NCI-H1105 treated with DMSO at 0.1 percent for 48 hours (cell line): ENCODE data around the gene SLC44A4.
"Not testable (repeated sequence)": the region's sequence is repeated elsewhere in the genome, so short reads cannot be mapped to it uniquely, and the experiment has no call there.

Source experiments
- DNase-seq: peaks from one replicate; lab custom pipeline; 2025; lab: John Stamatoyannopoulos, UW

Gene SLC44A4

DNA sequence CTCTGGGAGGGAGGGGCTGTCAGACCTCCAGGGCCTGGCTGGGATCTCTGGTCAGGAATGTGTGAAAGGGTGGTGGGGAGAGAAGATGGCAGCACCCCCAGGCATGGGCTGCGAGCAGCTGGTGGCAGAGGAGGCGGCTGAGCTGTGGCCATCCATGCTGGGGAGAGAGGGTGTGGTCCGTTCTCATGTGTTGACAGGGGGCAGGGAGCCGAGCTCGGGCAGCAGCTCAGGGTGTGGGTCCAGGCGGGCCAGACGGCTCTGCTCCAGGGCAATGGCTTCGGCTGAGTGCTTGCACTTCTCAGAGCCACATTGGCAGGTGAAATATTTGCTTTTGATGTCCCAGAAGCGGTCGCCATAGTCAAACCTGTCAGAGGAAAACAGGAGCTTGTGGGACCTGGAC, 1.1 kb upstream of the SLC44A4 start:
- DNase-seq = no peak

DNA sequence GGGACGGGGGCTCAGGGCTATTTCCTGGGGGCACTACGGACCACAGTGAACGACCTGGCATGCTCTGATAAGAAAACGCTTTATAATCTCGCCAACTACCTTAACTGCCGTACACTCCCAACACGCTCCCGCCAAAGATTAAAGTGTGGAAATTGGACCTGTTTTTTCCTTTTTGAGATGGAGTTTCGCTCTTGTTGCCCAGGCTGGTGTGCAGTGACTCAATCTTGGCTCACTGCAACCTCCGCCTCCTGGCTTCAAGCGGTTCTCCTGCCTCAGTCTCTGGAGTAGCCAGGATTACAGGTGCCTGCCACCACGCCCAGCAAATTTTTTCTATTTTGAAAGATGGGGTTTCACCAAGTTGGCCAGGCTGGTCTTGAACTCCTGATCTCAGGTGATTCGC, 346 bp upstream of the SLC44A4 start:
- DNase-seq = no peak

DNA sequence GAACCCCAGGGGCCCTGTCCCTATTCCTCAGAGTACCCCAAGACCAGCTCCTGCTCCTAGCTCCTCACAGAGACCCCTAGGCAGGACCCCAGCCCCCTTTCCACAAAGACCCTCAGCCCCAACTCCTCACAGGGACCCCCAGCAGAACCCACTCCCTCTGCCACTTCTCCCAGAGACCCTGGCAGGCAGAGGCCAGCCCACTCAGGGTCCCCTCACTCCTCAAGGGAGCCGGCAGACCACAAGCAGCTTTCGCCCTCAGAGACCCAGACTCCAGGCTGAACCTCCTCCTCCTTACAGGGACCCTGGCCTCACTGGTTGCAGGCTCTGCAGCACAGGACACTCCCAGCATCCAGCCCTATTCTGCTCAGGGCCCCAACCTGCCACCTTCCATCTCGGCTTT, 575 bp downstream of the SLC44A4 start:
- DNase-seq = no peak

DNA sequence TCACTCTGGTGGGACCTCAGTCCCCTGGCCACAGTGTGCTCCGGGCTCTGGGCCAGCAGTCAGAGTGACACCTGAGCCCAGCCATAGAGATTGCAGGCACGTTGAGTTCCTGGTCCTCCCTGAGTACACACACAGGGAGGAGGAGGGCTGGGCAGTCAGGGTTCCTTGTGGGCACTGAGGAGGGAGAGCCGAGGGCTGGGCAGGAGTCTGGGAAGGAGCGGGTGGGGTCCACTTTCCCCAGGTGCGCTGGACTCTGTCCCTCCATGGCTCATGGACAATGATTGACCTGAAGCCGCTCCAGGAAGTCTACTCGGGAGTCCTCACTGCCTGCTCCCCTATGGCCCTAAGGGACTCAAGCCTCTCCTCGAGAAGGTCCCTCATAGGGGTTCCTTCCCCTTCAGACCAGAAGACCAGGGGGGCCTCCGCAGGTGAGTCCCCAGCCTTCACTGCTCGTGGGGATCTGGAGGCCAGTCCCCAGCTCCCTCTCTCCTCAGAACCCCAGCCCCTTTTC, 1.1 kb downstream of the SLC44A4 start:
- no peak for DNase-seq

DNA sequence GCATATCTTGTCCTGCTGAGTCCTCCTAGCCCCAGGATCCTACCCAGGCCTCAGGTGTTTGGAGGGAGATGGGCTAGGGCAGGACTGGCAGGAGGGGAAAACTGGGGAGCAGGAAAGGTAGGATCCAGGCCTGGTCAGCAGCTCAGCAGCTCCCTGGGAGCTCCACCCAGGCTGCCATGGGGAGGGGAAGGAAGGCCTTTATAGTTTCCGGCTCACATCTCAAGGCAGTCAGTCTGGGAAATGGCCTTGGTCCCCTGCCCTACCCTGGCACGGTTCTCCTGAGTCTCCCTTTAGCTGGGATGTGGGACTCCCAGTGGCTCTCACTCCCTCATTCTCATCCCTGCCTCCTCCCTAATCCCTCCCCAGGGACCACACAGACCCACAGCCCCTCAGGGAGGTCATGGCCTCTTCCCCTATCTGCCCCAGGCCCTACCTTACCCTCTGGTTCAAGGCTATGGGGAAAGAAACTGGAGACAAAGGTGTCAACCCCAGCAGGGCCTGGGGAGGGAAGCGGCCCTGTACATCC, 1.6 kb downstream of the SLC44A4 start:
- DNase-seq = no peak

DNA sequence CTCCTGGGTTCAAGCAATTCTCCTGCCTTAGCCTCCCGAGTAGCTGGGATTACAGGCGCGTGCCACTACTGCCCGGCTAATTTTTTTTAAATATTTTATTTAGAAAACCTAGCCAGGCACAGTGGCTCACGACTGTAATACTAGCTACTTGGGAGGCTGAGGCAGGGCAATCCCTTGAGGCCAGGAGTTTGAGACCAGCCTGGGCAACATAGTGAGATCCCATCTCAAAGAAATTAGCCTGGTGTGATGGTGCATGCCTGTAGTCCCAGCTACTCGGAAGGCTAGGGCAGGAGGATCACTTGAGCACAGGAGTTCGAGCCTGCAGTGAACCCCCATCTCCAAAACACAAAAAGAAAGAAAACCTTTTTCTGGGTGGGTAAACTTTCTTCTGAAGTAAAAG, 2.4 kb downstream of the SLC44A4 start:
- no peak for DNase-seq

DNA sequence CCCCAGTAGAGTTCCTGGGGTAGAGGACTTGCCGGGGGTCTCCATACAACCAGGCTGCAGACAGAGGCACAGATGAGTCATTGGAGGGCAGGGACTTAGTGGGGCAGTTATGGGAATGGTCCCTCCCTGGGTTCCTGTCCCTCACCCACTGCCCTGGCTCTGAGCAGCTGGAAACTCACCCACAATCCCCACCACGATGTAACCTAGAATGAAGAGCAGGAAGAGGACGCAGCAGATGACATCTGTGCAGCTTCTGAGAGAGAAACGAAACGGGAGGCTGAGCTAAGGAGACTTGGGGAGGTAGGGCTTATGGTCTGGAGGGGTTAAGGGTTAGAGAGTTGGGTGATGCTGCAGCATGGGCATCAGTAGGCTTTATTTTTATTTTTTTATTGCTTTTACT, 2.9 kb downstream of the SLC44A4 start:
- no peak for DNase-seq

DNA sequence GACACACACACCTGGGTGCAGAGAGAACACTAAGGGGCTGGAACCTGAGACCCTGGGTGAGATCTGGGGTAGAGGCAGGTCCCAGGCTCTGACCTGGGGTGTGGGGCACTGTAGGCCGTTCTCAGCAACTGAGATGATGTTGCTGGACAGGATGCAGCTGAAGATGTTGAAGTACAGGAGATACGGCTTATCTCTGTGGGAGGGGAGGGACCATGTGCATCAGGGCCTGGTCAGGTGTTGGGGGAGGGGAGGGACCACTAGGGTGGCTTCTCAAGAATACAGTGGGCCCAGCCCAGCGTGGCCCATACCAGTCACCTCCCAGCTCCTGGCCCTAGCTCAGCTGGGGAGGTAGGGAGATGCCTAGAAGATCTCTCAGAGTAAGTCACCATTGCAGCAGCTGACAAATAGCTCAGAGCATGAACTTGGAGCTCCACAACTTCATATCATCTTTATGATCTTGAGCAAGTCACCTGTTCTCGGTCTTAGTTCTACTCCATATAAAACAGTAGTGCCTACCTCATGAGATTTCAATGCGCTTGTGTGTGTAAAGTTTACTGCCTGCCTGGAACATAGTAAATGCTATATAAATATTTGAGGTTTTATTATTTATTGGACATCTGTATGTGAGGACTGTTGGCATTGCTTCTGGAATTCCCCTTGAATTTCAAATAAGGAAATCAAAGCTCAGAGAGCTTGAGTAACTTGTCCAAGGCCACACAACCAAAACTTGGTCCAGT, 3.8 kb downstream of the SLC44A4 start:
- no peak for DNase-seq

DNA sequence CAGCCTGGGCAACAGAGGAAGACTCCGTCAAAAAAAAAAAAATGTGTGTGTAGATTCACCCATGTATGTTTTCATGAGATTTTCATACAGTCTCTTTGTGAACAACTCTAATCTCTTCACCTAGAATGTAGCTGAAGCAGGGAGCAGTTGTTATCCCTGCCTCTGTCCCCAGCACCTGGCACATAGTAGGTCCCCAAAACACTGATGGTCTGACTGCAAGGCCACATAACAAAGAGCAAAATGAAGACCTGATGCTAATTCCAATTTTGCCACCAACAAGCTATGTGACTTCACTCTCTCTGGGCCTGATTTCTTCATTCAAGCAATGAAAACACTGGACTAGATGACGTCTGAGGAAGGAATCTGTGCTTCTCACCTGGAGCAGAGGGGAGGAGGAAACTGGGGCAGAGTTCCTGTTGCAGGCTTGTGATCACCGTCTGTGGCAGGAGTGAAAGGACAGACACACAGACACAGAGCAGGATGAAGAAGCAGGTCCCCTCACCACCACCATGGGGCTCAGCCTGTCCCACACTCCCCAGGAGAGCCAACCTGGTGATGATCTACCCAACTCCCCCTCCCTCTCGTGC, 4.6 kb downstream of the SLC44A4 start:
- DNase-seq = no peak

DNA sequence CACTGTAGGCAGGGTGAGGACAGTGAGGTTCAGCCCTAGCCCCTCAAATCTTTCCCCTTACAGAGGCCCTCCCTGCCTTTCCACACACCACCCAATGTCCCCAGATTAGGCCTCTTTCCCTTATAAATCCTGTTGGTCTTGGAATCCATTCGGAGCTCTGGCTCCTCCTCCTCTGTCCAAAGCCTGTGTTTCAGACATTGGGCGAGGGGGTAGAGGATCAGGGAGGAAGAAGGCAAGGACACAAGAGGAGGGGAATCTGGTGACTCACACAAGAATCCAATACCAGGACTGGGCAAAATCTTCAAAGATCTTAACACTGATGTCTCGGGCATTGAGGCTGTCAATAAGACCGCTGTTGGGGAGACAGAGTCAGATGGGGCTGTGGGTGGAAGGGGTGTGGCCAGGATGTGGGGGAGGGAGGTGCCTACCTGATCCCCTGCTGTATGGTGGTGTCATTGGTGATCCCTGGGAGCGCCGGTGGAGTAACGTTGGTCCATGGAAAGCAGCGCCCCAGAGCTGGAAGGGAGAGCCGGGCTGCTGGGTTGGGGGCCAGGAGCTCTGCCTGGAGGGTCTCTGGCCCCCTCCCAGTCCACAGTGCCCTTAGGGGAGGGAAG, 7.6 kb downstream of the SLC44A4 start:
- DNase-seq = no peak

DNA sequence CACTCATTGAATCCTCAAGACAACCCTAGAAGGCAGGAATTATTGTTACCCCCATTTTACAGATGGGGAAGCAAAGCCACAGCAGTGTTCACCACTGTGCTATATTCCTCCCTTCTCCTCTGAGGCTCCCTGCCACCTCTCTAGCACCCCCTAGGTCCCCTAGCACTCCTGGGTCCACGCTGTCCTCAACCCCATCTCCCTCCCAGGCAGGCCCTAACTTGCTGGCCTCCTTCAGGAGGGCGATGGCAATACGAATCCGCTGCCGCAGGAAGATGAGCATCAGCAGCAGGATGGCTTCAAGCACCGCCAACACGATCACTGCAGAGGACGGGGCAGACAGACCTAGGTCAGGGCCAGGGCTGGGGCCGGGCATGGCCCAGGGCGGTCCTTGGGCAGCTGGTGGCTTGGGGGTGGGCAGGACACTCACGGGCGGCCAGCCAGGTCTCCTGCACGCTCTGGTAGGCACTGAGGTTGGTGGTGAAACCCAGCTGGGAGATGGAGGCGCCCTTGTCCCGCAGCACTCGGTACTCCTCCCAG, 8.3 kb downstream of the SLC44A4 start:
- no peak for DNase-seq

DNA sequence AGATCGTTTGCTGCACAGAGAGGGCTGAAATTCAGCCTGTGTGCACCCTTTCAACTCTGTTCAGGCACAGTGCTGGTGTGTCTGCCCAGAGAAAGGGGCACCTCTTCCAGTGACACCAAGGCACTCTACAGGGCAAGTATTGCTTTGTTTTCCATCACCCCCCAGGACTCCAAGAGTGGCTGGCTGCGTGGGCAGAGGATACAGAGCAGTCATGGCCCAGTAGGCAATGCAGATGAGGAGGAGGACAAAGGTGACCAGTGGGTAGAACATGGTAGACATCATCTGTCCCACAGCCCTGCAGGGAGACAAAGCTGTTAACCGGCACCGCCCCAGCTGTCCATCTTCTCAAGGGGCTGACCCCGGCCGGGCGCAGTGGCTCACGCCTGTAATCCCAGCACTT, 9.5 kb downstream of the SLC44A4 start:
- DNase-seq = no peak

DNA sequence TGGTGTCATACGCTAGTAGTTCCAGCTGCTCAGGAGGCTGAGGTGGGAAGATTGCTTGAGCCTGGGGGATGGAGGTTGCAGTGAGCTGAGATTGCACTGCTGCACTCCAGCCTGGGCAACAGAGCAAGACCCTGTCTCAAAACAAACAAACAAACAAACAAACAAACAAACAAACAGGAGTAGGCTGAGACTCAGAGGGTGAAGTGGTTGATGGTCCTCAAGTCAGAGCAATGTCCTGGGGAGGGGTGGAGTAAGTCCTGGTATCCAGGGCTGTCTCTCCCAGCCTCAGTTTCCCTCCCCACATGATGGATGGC, 10.2 kb downstream of the SLC44A4 start:
- DNase-seq = not testable (repeated sequence)

DNA sequence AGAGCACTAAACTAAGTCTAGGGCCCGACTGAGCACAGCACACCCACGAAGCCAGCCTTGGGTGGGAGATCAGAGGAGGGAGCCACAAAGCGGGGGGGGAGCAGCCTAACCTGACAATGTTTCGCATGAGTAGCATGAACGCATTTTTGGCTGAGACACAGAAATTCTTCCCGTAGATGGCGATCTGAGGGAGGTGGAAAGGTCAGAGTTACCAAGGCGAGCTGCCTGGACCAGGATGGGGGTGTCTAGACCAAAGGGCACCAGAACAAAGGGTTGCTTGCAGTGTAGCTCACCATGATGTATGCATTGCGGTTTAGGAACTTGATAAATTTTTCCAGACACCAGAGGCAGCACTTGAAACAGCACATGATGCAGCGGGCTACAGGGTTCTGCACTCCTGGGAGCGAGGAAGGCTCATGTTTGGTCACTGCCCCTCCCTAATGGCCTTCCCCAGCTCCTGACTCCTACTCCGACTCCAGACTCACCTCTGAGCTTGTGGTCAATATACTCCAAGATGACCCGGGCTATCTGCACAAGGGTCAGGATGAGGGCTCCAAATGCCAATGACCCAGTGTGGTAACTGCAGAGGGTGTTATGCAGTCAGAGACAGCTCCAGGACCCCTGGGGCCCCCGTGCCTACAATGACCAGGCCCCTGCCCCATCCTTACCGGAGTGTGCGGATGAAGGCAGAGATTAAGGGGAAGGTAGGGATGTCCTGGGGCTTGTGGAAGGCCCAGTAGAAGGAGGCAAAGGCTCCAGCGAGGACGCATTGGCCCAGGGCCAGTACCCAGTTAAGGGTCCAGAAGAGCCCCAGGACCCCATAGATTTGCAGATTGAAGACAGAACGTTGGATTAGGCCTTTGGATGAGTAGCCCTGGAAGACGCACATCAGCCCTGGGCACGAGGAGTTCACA, 13.3 kb downstream of the SLC44A4 start:
- no peak for DNase-seq

DNA sequence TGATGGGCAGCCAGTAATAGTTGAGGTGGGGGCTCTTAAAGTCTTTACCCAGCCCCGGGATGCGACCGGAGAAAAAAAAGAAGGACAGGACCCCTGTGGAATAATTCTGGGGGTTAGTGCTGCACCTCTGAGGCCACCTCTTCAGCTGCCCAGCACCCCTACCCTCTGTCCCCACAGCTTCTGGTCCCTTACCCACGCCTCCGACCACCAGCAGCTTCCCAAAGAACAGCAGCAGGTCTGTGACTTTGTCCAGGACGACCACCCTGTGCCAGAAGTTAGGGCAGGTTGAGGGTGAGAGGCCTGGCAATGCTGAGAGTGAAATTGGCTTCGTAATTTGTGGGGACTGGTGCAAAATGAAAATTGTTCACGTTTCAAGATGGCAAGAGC, 14.0 kb downstream of the SLC44A4 start:
- no peak for DNase-seq

DNA sequence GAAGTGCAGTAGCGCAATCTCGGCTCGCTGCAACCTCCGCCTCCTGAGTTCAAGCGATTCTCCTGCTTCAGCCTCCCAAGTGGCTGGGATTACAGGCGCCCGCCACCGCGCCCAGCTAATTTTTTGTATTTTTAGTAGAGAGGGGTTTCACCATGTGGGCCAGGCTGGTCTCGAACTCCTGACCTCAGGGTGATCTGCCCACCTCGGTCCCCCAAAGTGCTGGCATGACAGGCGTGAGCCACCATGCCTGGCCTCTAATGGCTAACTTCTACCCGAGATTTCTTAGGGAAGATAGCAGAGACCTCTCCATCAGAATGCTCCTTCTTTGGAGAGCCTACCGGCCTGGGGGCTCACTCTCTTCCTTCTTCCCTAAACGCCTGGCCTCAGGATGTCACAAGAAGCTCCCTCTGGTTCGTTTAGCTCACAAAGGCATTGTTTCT, 14.7 kb downstream of the SLC44A4 start:
- not testable (repeated sequence) for DNase-seq

DNA sequence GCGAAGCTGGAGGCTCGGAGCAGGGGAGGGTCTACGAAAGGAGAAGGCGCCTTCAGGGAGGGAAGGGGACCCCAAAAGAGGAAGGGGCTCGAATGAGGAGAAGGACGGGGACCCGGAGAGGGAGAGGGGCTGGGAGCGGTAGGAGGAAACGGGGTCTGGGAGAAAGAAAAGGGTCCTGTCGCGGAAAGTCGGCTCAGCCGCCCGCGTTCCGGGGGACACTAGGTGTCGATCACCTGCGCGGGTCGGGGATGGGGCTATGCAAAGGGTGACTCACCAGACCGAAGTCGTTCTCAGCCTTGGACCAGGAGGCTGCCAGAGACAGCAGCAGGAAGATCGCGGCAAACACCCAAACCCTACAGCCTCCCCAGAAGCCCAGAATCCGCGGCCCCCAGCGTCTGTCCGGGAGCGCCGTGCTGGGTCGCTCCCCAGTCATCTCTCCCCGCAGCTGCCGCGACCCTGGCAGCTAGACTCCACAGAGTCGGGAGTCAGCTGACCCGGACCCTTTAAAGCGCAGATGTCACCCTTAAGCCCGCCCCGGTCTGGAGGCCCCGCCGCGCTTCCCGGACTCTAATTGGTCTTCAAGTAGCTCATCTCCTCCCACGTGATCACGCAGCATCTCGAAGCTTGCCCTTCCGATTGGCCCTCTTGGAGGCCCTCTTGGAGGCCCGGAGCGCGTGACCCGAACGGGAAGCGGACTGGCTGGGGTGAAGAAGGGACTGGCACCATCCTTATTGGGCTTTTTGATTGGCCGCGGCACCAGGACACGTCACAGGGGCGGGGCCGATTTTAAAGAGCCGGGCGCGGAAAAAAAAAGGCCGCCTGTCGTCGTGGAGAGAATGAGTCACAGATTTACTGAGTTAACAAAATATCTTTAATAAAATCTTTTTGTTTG, 16.2 kb downstream of the SLC44A4 start, which contains the start of gene NEU1:
Gene NEU1 (minus strand): TSS at position 478 of the 892 bp plus-strand sequence. CDS start 45 bp downstream, at position 433.
- peak; percentile 100 for DNase-seq

DNA sequence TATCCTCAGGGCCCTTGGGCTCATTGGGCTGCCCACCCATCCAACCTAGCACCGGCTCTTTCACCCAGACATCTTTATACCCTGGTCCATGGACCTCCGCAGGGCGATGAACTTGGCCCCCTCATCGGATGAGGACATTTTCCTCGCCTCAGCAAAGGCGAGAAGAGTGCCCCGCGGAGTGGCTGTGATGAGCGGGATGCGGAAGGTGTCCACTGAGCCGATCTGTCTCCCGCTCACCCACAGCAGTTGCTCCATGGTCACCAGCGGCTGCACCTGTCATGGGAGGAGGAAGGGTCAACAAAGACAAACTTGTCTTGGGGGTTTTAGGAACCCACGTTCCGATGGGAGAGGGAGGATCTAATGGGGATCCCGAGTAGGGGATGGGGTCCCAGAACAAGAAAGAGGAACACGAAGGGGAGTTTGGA, 16.9 kb downstream of the SLC44A4 start:
- no peak for DNase-seq

DNA sequence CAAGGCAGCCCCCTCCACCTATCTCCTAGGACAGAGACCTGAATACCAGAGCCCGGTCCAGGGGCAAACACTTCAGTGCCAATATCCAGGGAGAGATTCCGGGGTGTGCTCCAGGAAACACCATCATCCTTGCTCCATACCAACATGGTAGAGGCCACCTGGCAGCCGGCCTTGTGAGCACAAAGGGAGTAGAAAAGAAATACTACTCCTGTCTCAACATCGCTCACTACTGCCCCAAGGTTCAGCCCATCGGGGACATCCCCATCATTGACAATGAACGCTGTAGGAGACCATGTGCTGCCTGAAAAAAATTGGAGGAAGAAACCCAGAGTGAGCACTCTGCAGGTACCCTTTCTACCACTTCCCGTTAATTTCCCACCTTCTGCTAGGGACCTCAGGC, 17.6 kb downstream of the SLC44A4 start:
- no peak for DNase-seq

DNA sequence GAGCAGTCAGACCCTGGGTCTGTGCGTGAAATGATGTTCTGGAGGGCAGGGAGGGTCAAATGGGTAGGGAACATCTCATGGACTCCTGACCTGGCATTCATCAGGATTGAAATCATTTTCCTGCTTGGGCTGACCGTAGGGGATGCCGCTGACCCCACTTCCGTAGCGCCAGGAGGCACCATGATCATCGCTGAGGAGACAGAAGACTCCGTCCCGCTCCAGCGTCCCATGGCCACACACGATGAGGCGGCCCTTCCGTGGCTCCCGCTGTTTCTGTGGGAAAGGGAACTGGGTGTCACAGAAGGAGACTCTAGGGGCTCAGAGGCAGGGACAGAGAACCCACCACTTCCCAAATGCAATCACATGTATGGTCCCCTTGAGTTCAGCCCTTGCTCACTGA, 18.4 kb downstream of the SLC44A4 start:
- DNase-seq = no peak

DNA sequence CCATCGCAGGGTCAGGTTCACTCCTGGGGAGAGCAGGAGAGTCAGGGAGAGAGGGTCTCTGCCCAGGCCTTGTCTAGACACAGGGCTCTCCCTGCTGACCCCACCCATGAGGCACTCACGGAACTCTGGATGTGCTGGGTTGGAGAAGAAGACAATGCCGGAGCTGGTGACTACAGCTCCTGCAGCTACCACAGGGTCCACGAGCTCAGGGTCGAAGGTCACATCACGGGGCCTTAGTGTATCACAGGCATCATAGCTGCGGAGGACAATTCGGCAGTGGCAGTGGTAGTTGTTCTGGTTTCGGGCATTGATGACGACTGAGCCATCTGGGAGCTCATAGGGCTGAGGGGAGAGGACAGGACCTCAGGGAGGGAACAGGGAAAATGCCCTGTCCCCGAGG, 18.9 kb downstream of the SLC44A4 start:
- DNase-seq = no peak
